C4-2B (cell line): Measurements from ENCODE around the gene DMRTB1.

Experiments
- ZFX ChIP-seq: fragments of 450-650 bp; IDR thresholded peaks from 2 replicates; pipeline ENCODE4 v1.6.1; 2017
- TF ChIP-seq, protein P1 (sequence below): fragments of 450-650 bp; conservative IDR thresholded peaks from 2 replicates; pipeline ENCODE4 v1.5.1; 2017; ENCODE audit warnings: mild to moderate bottlenecking

DNA sequence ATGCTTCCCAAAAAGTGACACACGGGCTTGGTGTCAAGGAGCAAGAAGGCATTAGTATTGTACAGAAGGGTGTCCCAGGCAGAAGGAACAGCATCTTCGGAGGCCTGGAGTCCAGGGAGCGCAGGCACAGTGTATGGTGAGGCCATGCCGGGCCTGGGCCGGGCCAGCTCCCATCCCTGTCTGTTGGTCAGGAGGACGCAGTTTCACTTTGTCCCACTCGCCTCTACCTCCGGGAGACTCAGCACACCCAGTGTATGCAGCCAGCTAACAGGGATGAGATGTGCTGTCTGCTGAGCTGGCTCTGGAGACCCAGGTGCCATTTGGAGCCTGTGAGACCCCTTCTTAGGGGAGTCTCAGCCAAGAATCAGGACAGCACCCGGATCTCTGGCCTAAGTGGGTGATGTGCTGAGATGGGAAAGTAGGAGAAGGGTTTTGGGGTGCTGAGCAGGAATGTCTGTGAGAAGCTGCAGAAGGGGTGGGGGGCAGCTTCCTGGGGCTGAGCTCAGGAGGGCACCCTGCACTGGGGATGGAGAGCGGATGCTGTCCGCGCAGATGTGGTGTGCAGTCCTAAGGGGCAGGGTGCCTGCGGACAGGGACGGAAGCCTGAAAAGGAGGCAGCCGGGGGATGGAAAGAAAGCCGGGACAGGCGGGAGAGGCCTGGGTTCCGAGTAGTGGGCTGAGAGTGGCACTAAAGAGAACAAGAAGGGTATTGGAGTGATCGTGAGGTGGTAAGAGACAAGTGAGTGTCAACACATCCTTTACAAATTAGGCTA, 25.7 kb downstream of the DMRTB1 start:
- TF ChIP-seq, protein P1, sequence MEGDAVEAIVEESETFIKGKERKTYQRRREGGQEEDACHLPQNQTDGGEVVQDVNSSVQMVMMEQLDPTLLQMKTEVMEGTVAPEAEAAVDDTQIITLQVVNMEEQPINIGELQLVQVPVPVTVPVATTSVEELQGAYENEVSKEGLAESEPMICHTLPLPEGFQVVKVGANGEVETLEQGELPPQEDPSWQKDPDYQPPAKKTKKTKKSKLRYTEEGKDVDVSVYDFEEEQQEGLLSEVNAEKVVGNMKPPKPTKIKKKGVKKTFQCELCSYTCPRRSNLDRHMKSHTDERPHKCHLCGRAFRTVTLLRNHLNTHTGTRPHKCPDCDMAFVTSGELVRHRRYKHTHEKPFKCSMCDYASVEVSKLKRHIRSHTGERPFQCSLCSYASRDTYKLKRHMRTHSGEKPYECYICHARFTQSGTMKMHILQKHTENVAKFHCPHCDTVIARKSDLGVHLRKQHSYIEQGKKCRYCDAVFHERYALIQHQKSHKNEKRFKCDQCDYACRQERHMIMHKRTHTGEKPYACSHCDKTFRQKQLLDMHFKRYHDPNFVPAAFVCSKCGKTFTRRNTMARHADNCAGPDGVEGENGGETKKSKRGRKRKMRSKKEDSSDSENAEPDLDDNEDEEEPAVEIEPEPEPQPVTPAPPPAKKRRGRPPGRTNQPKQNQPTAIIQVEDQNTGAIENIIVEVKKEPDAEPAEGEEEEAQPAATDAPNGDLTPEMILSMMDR, result no peak
- no peak for TF ChIP-seq ZFX
